GM12891 (cell line): ENCODE measurements around the gene SEC14L3.

Experiments
- POLR2A ChIP-seq: IDR thresholded peaks from 2 replicates; pipeline ENCODE4 v1.6.1; 2011; ENCODE audit warnings: low read depth, low read length, control low read depth
- POLR2AphosphoS5 ChIP-seq: IDR thresholded peaks from 2 replicates; pipeline ENCODE4 v1.6.1; 2011; ENCODE audit warnings: low read depth, low read length, control low read depth
- TAF1 ChIP-seq: IDR thresholded peaks from 2 replicates; pipeline ENCODE4 v1.6.1; 2011; ENCODE audit warnings: low read depth, low read length, control low read depth

- no peak for TF ChIP-seq POLR2A
- TF ChIP-seq TAF1: no peak
- no peak for TF ChIP-seq POLR2AphosphoS5
Observed at GRCh38 chr22:30490399-30490798, 18.6 kb upstream of the SEC14L3 start.
